Sigmoid colon (tissue), 7 donors: ENCODE measurements around the gene MYL5. TPM values are rescaled to one million over a fixed set of nuclear protein-coding genes. Genes with fewer than 3 reads are reported as not detected.

Experiments
- DNase-seq: peaks from one replicate; pipeline ENCODE4 v3.0.0-alpha.2; 2019
- H3K27ac ChIP-seq, 4 donors: fragments of 200-600 bp; sonication (generic); one replicate each; pipeline ENCODE4 v1.5.1; 2016 to 2019; ENCODE audit warnings: mild to moderate bottlenecking in 1 of 4
- H3K27me3 ChIP-seq, 3 donors: fragments of 200-600 bp; sonication (generic); one replicate each; pipeline ENCODE4 v1.5.1; 2019; ENCODE audit warnings: mild to moderate bottlenecking in 1 of 3
- H3K36me3 ChIP-seq, 4 donors: fragments of 200-600 bp; sonication (generic); one replicate each; pipeline ENCODE4 v1.5.1; 2016 to 2019
- H3K4me1 ChIP-seq, 4 donors: fragments of 200-600 bp; sonication (generic); one replicate each; pipeline ENCODE4 v1.5.1; 2017 to 2019
- H3K4me3 ChIP-seq, 4 donors: fragments of 200-600 bp; sonication (generic); one replicate each; pipeline ENCODE4 v1.5.1; 2017 to 2019; ENCODE audit warnings: mild to moderate bottlenecking in 2 of 4, moderate library complexity in 1 of 4
- H3K9me3 ChIP-seq, 4 donors: fragments of 200-600 bp in 3 of 4; sonication (generic) in 3 of 4; one replicate each; pipeline versions ENCODE4 v1.5.1 to v1.6.1; 2013 to 2019
- EP300 ChIP-seq, 4 donors: sonication (generic); formaldehyde crosslinking; IDR thresholded peaks; one replicate each; pipeline ENCODE4 v1.6.1; 2017; ENCODE audit warnings: antibody characterized with exemption in 4 of 4
- POLR2A ChIP-seq, 2 donors: fragments of 450-650 bp; IDR thresholded peaks; one replicate each; pipeline ENCODE4 v1.6.1; 2016; ENCODE audit warnings: antibody characterized with exemption in 2 of 2, mild to moderate bottlenecking in 2 of 2, moderate library complexity in 2 of 2
- POLR2AphosphoS5 ChIP-seq, 4 donors: sonication (generic); formaldehyde crosslinking; IDR thresholded peaks; one replicate each; pipeline ENCODE4 v1.6.1; 2017; ENCODE audit warnings: antibody characterized with exemption in 4 of 4
- WGBS, 2 donors: extraction: QIAGEN DNeasy Blood & Tissue Kit; methylation state at CpG; one replicate each; pipeline ENCODE4 v1.1.7; 2013; 5-methylcytosine and 5-hydroxymethylcytosine counted together
- intact Hi-C: fragments of 100-400 bp; cut with DNase I; formaldehyde crosslinking; loops from one replicate; pipeline ENCODE4 v1.15.1; 2023
- polyA plus RNA-seq, 3 donors: library from polyadenylated mRNA; stranded (reverse); fragments of 200-250 nt; gene quantifications; one replicate each; pipeline ENCODE4 v1.2.3, GENCODE V29; 2013
- total RNA-seq, 4 donors: library from RNA; depleted of rRNA; stranded (reverse); fragments of >200 nt; gene quantifications; one replicate each; pipeline ENCODE4 v1.1.0, GENCODE V29; 2016
- TF ChIP-seq, protein P1 (sequence below), 4 experiments: fragments of 450-650 bp in 3 of 4; fragments of 200-600 bp in 1 of 4; IDR thresholded peaks; one replicate each; pipeline ENCODE4 v1.5.1; 2016 to 2019; ENCODE audit warnings: antibody characterized with exemption in 4 of 4, mild to moderate bottlenecking in 3 of 4, moderate library complexity in 2 of 4
- donor health status: healthy with polysubstance abuse.
- donor health status: Bipolar disorder and iron deficiency.
- donor health status: healthy.

The MYL5 gene
- total and polyA plus RNA-seq, 7 donors = 5.7 to 29.7 (median 11.7) TPM

DNA sequence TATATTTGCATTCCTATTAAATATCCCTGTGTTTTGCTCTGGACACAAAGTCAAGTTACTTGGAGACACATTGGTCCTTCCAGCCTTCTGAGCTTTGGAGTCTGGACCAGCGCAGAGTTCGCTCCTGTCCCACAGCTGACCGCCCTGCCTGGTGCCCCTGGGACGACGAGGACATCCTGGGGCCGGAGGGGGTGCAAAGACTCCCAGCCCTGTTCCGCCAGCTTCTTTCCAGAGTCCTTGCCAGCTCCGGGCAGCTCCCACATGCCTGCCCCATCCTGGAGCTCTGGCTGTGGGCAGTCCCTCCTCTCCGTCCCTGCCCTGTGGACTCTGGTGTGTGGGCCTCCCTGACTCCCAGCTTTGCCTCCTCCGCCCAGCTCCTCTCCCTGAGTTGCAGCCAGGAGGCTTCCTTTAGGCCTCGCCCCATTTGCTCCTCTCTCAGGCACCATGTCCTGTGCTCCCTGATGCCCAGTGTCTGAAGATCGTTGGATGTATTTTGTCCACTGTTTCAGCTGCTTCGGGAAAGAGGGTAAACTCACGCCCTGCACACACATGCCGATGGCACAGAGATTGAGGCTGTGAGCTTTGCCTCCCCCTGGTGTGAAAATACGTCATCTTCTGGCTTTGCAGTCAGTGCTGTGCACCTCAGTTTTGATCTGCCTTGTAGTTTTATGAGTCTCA lies 26.4 kb downstream of the MYL5 start:
- DNase-seq = peak; percentile 45
- no peak overlapping the region for H3K4me3 ChIP-seq
- intact Hi-C loops = no loop called here
- H3K36me3 ChIP-seq = no peaks in the 10 kb centered on the region
- TF ChIP-seq POLR2A (IDR thresholded peaks at IDR 0.05) = no peak
- no peak overlapping the region for H3K27ac ChIP-seq
- H3K9me3 ChIP-seq = no peaks in the 10 kb centered on the region
- no peaks in the 10 kb centered on the region for H3K27me3 ChIP-seq
- 59 to 83% methylated on average over 16 of the region's 16 CpGs for WGBS, 2 donors
- peaks cover 0 to 5% (median 2%) of the 10 kb centered on the region in 4 donors for H3K4me1 ChIP-seq

DNA sequence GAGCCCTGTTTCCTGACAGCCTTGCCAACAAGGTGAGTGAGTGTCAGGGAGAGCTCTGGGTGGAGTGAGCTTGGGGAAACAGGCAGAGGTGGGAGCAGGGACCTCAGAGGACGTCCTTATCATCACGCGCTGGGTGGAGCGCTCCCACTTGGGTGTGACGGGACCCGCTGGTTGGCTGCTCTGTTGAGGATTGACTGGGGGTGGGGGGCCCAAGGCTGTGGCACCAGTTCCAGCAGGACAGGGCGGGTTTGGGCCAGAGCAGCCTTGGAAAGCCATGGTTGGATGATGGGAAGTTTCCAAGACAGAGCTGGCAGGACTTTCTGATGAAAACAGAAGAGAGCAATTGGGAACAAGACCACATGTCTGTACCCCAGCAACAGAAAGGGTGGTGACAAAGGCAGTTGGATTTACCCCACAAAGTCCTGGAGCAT lies 28.3 kb downstream of the MYL5 start:
- H3K4me3 ChIP-seq = no peak overlapping the region
- TF ChIP-seq, protein P1, sequence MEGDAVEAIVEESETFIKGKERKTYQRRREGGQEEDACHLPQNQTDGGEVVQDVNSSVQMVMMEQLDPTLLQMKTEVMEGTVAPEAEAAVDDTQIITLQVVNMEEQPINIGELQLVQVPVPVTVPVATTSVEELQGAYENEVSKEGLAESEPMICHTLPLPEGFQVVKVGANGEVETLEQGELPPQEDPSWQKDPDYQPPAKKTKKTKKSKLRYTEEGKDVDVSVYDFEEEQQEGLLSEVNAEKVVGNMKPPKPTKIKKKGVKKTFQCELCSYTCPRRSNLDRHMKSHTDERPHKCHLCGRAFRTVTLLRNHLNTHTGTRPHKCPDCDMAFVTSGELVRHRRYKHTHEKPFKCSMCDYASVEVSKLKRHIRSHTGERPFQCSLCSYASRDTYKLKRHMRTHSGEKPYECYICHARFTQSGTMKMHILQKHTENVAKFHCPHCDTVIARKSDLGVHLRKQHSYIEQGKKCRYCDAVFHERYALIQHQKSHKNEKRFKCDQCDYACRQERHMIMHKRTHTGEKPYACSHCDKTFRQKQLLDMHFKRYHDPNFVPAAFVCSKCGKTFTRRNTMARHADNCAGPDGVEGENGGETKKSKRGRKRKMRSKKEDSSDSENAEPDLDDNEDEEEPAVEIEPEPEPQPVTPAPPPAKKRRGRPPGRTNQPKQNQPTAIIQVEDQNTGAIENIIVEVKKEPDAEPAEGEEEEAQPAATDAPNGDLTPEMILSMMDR (IDR thresholded peaks at IDR 0.05) = no peak
- TF ChIP-seq EP300 (IDR thresholded peaks at IDR 0.05) = no peak
- no peak for TF ChIP-seq POLR2AphosphoS5 (IDR thresholded peaks at IDR 0.05)
- no peak for TF ChIP-seq POLR2A (IDR thresholded peaks at IDR 0.05)
- H3K27ac ChIP-seq = no peak overlapping the region
- intact Hi-C loops = no loop called here
- no peaks in the 10 kb centered on the region for H3K27me3 ChIP-seq
- H3K4me1 ChIP-seq = peaks cover 0 to 17% (median 13%) of the 10 kb centered on the region in 4 donors
- H3K9me3 ChIP-seq = no peaks in the 10 kb centered on the region
- DNase-seq = peak; percentile 50
- H3K36me3 ChIP-seq = no peaks in the 10 kb centered on the region
- 71 to 85% methylated on average over 7 of the region's 7 CpGs for WGBS, 2 donors

DNA sequence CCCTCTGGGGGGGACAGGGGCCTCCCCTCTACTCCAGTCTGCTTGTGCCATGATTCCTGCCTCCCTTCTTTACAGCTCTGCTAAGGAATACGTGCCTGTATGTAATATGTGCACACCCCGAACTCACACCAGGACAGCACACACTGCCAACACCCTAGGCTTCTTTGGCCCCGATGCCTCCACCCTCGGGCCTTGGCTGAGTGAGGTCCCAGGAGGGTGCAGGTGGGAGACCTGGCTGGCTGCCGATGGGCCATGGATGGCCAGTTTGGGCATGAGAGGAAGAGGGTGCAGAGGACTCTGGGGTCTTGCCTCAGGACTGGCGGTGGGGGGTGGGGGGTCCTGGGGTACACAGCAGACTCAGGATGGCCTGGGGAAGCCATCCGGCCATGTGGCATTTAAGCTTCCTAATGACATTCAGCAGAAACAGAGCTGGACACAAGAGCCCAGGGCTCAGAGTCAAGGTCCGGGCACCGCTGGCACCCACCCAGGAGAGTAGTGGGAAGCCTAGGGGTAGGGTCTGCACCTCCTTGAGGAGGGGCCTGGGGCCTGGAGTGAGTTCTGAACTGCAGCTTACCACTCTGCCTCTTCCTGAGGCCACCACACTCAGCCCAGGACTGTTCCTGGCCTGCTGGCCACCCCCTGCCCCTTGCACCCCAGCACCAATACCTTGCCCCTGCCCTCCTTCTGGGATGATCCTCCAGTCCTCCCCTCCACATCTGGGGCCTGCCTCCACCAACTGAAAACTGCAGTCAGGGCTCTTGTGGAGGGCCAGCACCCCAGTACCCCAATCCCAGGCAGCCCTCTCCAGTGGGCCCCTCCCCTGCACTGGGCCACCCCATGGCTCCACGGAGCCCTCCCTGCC lies 29.2 kb downstream of the MYL5 start:
- WGBS, 2 donors = 85 to 90% methylated on average over 10 of the region's 10 CpGs
- Histone ChIP-seq H3K27me3 (no peaks in the 10 kb centered on the region), H3K4me3 (no peak overlapping the region), H3K9me3 (no peaks in the 10 kb centered on the region), H3K4me1 (peaks cover 0 to 25% (median 22%) of the 10 kb centered on the region in 4 donors), H3K36me3 (no peaks in the 10 kb centered on the region), H3K27ac (no peak overlapping the region)
- DNase-seq = peak; percentile 60
- TF ChIP-seq, protein P1 (IDR thresholded peaks at IDR 0.05) = no peak
- intact Hi-C loops = loop anchor here (2.0 kb wide), 1 partner anchor 29 kb away; the partner anchor contains the start of genes ATP5ME and MYL5

DNA sequence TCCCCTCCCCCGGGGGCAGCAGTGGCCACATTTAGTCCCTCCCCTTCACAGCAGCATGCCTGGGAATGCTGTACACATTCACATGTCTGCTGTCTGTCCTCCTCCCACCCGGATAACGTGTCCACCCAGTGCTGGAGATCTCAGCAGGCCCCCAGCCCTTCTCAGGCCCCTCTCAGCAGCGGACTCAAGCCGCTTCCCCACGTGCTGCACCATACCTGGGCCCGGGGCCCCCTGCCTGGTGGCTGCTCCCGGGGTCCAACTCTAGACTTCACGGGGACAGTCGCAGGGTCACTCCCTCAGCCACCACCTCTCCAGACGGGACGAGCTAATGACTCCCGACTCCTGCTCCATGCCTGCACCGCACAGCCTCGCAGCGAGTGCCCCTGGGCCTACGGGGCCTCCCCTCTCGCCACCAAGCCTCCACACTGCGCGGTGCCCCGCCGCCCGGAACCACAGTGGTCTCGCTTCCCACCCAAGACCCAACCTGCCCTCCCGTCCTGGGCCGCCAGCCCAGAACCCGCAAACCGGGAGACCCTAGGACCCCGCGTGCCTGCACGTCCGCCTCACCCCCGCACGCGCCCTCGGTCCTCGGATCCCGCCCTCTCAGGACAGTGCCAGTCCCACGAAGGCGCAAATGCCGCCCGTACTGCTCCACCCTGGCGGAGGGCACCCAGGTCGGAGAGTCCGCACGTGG lies 30.0 kb downstream of the MYL5 start:
- Histone ChIP-seq H3K27ac (no peak overlapping the region), H3K36me3 (no peaks in the 10 kb centered on the region), H3K4me1 (peaks cover 0 to 33% (median 29%) of the 10 kb centered on the region in 4 donors), H3K27me3 (no peaks in the 10 kb centered on the region), H3K9me3 (no peaks in the 10 kb centered on the region), H3K4me3 (no peak overlapping the region)
- TF ChIP-seq POLR2A (IDR thresholded peaks at IDR 0.05) = no peak
- TF ChIP-seq POLR2AphosphoS5 (IDR thresholded peaks at IDR 0.05) = no peak
- no peak for TF ChIP-seq EP300 (IDR thresholded peaks at IDR 0.05)
- TF ChIP-seq, protein P1 (IDR thresholded peaks at IDR 0.05) = no peak
- 93 to 95% methylated on average over 46 of the region's 46 CpGs for WGBS, 2 donors
- intact Hi-C loops = loop anchor here (2.0 kb wide), 1 partner anchor 30 kb away; the partner anchor contains the start of genes ATP5ME and MYL5
- DNase-seq = peak; percentile 69

DNA sequence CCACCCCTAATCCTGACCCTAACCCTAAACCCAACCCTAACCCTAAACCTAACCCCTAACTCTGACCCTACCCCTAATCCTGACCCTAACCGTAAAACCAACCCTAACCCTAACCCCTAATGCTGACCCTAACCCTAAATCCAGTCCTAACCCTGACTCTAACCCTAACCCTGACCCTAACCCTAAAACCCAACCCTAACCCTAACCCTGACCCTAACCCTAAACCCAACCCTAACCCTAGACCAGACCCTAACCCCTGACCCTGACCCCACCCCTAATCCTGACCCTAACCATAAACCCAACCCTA lies 30.6 kb downstream of the MYL5 start:
- intact Hi-C loops = loop anchor here (2.0 kb wide), 1 partner anchor 30 kb away; the partner anchor contains the start of genes ATP5ME and MYL5
- DNase-seq = no peak
- peaks cover 0 to 35% (median 30%) of the 10 kb centered on the region in 4 donors for H3K4me1 ChIP-seq
- 94 to 97% methylated on average over 1 of the region's 1 CpG for WGBS, 2 donors
- TF ChIP-seq, protein P1 (IDR thresholded peaks at IDR 0.05) = no peak
- TF ChIP-seq EP300 (IDR thresholded peaks at IDR 0.05) = no peak
- no peak for TF ChIP-seq POLR2AphosphoS5 (IDR thresholded peaks at IDR 0.05)
- no peak for TF ChIP-seq POLR2A (IDR thresholded peaks at IDR 0.05)
- H3K27ac ChIP-seq = peak overlapping the region; percentile 38 to 86 (median 79)
- peak overlapping the region; percentile 75 to 98 (median 89) for H3K4me3 ChIP-seq
- no peaks in the 10 kb centered on the region for H3K36me3 ChIP-seq
- H3K9me3 ChIP-seq = no peaks in the 10 kb centered on the region
- no peaks in the 10 kb centered on the region for H3K27me3 ChIP-seq
